ENCODE data around the gene SAMHD1. TPM values are rescaled to one million over a fixed set of nuclear protein-coding genes. Genes with fewer than 3 reads are reported as not detected.

SAMHD1 gene
- total and polyA plus RNA-seq, 4 donors: 85.0 to 165 (median 127) TPM

DNA sequence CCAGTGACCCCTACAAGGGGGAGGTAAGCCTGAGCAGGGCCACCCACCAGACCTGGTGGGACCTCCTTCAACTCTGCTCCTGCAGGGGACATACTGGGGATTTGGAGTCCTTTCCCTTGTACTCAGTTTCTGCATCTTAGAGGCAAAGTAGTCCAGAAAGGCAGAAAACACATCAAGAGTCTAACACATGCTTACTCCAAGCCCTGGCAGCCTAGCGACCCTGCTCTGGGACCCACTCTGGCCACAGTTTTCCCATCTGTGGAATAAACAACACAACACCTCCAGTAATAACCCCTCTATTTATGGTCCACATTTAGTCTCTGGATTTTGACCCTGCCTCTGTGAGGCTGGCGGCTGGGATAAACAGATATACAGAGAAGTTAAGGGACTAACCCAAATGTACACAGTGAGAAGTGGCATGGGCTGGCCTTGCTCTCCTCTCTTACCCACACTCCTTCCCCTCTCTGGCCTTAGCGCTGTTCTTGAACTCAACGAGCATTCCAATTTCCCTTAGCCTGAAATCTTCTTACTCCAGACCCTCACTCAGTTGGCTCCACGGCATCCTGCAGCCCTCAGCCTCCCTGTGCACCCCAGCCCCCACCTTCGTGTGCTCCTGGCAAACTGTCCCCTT, 91.7 kb downstream of the SAMHD1 start:
- Histone ChIP-seq H3K4me3 (ENCODE audit: low read length in 2 of 2) (no peak overlapping the region), H3K9me3 (ENCODE audit: control insufficient read depth, low read length) (no peaks in the 10 kb centered on the region), H3K27ac (ENCODE audit: low read depth in 1 of 2, low read length in 2 of 2) (no peak overlapping the region), H3K36me3 (ENCODE audit: control insufficient read depth in 1 of 2, insufficient read depth in 2 of 2, low read length in 1 of 2) (no peaks in the 10 kb centered on the region), H3K4me1 (ENCODE audit: control insufficient read depth in 1 of 2, insufficient read depth in 2 of 2, low read length in 2 of 2) (no peaks in the 10 kb centered on the region), H3K27me3 (ENCODE audit: control insufficient read depth in 1 of 2, insufficient read depth in 2 of 2, low read length in 1 of 2) (no peaks in the 10 kb centered on the region)
- no peak for ATAC-seq (ENCODE audit: low FRiP score)
- WGBS, 2 donors: 42 to 58% methylated on average over 6 of the region's 6 CpGs
- DNase-seq: no peak
- intact Hi-C loops (cut with DNase I): loop anchor here (5.0 to 10.0 kb wide), 4 partner anchors 33 to 395 kb away; no protein-coding TSS in a partner anchor

DNA sequence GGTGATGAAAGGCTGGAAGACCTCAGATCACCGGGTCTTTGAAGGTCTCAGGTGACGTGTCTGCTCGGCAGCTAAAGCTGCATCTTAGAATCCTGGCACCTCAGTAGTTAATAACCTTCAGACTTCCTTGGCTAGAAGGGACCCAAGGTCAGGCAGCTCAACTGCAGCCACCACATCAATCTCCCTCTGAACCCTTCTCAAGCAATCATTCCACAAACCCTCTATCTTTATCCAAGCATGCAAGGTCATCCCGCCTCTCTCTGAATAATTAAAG, 92.3 kb downstream of the SAMHD1 start:
- no peak overlapping the region for H3K4me3 ChIP-seq (ENCODE audit: low read length in 2 of 2)
- H3K4me1 ChIP-seq (ENCODE audit: control insufficient read depth in 1 of 2, insufficient read depth in 2 of 2, low read length in 2 of 2): no peaks in the 10 kb centered on the region
- intact Hi-C loops (cut with DNase I): no loop called here
- DNase-seq: no peak
- H3K27ac ChIP-seq (ENCODE audit: low read depth in 1 of 2, low read length in 2 of 2): no peak overlapping the region
- no peaks in the 10 kb centered on the region for H3K9me3 ChIP-seq (ENCODE audit: control insufficient read depth, low read length)
- WGBS, 2 donors: 86% methylated on average over 4 of the region's 4 CpGs
- ATAC-seq (ENCODE audit: low FRiP score): no peak
- H3K27me3 ChIP-seq (ENCODE audit: control insufficient read depth in 1 of 2, insufficient read depth in 2 of 2, low read length in 1 of 2): no peaks in the 10 kb centered on the region
- no peaks in the 10 kb centered on the region for H3K36me3 ChIP-seq (ENCODE audit: control insufficient read depth in 1 of 2, insufficient read depth in 2 of 2, low read length in 1 of 2)

DNA sequence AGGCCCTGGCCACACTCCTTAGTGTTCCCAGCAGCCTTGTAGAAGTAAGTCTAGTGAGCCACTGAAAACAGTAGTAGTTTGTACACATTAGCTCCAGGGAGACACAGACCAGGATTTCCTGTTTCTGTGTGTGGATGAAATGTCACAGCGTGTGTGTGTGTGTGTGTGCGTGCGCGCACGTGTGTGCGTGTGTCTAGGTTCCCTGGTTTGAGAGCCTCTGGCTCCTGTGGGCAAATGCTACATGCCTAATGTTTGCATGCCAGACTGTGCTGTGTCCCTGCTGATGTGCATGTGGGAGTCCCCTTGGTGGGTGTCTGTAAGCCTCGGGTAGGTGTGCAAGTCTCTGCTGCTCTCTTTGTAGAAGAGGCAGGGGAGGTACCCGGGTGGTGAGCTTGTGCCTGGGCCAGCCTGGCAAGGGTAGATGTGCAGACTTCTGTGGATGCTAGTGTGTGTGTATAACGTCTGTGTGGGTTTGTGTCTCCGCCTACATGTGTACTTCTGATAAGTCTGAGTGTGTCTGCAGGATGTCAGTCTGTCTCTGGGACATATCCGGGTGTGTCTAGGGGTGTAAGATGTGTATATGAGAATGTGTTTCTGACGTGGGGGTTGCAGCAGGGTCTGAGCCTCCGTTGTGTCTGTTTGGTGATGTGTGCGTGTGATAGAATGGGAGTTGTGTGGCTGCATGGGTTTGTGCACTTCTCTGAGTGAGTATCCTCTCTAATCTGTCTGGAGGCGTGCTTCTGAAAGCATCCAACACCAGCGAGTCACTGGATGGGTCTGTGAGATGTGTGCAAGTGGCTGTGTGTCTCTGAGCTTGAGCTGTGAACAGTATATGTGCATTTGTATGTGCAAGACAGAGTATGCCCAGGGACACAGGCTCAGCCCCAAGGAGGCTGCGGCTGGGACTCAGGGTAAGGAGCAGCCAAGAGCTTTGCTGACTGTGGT, 94.5 kb downstream of the SAMHD1 start:
- DNase-seq: peak in 1 of 2 donors; percentile 71
- Histone ChIP-seq H3K4me3 (ENCODE audit: low read length in 2 of 2) (no peak overlapping the region), H3K27me3 (ENCODE audit: control insufficient read depth in 1 of 2, insufficient read depth in 2 of 2, low read length in 1 of 2) (no peaks in the 10 kb centered on the region), H3K27ac (ENCODE audit: low read depth in 1 of 2, low read length in 2 of 2) (peak overlapping the region in 1 of 2 donors; percentile 68), H3K4me1 (ENCODE audit: control insufficient read depth in 1 of 2, insufficient read depth in 2 of 2, low read length in 2 of 2) (no peaks in the 10 kb centered on the region), H3K36me3 (ENCODE audit: control insufficient read depth in 1 of 2, insufficient read depth in 2 of 2, low read length in 1 of 2) (no peaks in the 10 kb centered on the region), H3K9me3 (ENCODE audit: control insufficient read depth, low read length) (no peaks in the 10 kb centered on the region)
- WGBS, 2 donors: 52 to 54% methylated on average over 17 of the region's 17 CpGs
- intact Hi-C loops (cut with DNase I): no loop called here
- no peak for ATAC-seq (ENCODE audit: low FRiP score)

DNA sequence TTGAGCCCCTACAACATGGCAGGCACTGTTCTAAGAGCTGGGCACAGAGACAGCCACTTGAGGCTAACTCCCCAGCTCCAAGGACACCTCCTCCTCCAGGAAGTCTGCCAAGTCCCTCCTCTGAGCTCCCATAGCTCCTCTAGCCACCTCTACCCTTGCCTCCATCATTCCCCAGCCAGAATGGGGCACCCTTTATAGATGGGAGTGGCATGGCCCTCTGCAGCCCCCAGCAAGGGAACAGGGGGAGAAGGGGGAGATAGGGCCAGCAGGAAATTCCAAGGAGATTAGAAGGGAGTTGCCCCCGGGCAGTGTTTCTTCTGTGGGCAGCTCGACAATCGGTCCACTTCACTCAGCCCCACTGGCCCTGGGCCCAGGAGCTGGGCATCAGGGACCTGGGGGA, 95.3 kb downstream of the SAMHD1 start:
- H3K4me1 ChIP-seq (ENCODE audit: control insufficient read depth in 1 of 2, insufficient read depth in 2 of 2, low read length in 2 of 2): no peaks in the 10 kb centered on the region

DNA sequence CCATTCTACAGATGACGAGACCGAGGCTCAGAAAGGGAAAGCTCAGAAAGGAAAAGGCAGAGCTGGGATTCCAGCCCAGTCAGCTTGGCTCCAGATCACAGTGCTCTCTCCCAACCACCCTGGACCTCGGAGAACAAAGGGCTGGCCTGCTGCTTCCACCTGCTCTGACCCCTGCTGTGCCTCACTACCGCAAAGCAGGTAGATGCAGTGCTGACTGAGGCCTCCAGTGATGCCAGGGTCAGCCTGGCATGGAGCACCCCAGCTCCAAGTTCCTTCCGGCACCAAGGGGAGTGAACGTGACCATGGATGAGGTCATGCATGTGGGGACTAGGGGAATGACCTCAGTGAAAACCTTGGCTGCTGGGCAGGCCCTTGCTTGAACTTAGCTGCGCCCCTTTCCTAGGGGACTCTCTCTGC, 96.3 kb downstream of the SAMHD1 start:
- peak; percentile 1 for ATAC-seq (ENCODE audit: low FRiP score)
- WGBS, 2 donors: 16 to 23% methylated on average over 7 of the region's 7 CpGs
- intact Hi-C loops (cut with DNase I): no loop called here

More for the DNA sequence above, 95.3 kb downstream of the SAMHD1 start:
- ATAC-seq (ENCODE audit: low FRiP score) (no peak), DNase-seq (peak in 1 of 2 donors; percentile 69)
- H3K27ac ChIP-seq (ENCODE audit: low read depth in 1 of 2, low read length in 2 of 2): peak overlapping the region in 1 of 2 donors; percentile 68
- H3K27me3 ChIP-seq (ENCODE audit: control insufficient read depth in 1 of 2, insufficient read depth in 2 of 2, low read length in 1 of 2): no peaks in the 10 kb centered on the region
- no peaks in the 10 kb centered on the region for H3K9me3 ChIP-seq (ENCODE audit: control insufficient read depth, low read length)
- H3K36me3 ChIP-seq (ENCODE audit: control insufficient read depth in 1 of 2, insufficient read depth in 2 of 2, low read length in 1 of 2): no peaks in the 10 kb centered on the region
- intact Hi-C loops (cut with DNase I): no loop called here
- 0 to 11% methylated on average over 3 of the region's 3 CpGs for WGBS, 2 donors
- no peak overlapping the region for H3K4me3 ChIP-seq (ENCODE audit: low read length in 2 of 2)

DNA sequence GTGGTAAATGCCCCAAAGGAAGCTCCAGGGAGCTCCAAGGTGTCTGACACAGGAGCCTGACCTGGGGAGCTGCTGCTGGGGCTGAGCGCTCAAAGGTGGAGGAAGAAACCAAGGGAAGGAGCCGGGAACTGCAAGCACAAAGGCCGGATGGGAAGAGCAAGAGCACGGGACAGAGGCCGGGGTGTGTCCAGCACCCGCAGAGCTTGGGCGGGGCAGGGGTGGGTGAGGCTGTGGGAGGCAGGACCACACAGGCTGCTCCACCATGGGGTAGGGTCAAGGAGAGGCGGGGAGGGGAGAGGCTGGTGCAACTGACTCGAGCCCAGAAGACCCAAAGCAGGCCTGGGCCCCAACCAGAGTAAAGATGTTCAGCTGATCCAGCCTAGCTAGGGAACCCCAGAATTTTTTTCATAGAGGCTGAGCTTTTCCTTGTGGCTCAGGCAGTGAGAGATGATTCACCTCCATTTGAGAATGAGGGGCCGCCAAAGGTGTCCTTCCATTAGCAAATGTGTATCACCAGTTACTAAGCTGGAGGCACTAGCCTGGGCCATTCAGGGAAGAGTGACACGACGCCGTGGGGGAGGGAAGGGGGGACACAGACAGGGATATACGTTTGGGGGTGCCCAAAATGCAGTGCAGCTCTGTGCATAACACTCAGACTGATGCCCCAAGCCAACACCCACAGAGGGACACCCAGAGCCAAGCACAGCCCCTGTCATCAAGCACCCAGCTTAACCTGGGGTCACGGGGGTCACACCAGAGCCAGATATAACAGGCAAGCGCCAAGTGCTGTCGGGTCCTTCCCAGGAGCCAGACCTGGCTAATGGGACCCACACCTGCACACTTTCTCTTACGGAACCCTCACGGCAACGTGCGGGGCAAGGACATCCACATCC, 96.9 kb downstream of the SAMHD1 start:
- H3K27me3 ChIP-seq (ENCODE audit: control insufficient read depth in 1 of 2, insufficient read depth in 2 of 2, low read length in 1 of 2): no peaks in the 10 kb centered on the region
- H3K4me3 ChIP-seq (ENCODE audit: low read length in 2 of 2): no peak overlapping the region
- no peaks in the 10 kb centered on the region for H3K36me3 ChIP-seq (ENCODE audit: control insufficient read depth in 1 of 2, insufficient read depth in 2 of 2, low read length in 1 of 2)
- no peaks in the 10 kb centered on the region for H3K4me1 ChIP-seq (ENCODE audit: control insufficient read depth in 1 of 2, insufficient read depth in 2 of 2, low read length in 2 of 2)
- 85 to 86% methylated on average over 21 of the region's 21 CpGs for WGBS, 2 donors
- intact Hi-C loops (cut with DNase I): no loop called here
- no peak for ATAC-seq (ENCODE audit: low FRiP score)
- no peak for DNase-seq
- no peaks in the 10 kb centered on the region for H3K9me3 ChIP-seq (ENCODE audit: control insufficient read depth, low read length)
- peak overlapping the region in 1 of 2 donors; percentile 68 for H3K27ac ChIP-seq (ENCODE audit: low read depth in 1 of 2, low read length in 2 of 2)

More for the DNA sequence above, 96.3 kb downstream of the SAMHD1 start:
- H3K9me3 ChIP-seq (ENCODE audit: control insufficient read depth, low read length): no peaks in the 10 kb centered on the region
- no peaks in the 10 kb centered on the region for H3K4me1 ChIP-seq (ENCODE audit: control insufficient read depth in 1 of 2, insufficient read depth in 2 of 2, low read length in 2 of 2)
- H3K27me3 ChIP-seq (ENCODE audit: control insufficient read depth in 1 of 2, insufficient read depth in 2 of 2, low read length in 1 of 2): no peaks in the 10 kb centered on the region
- peak in 1 of 2 donors; percentile 60 for DNase-seq
- no peak overlapping the region for H3K4me3 ChIP-seq (ENCODE audit: low read length in 2 of 2)
- no peaks in the 10 kb centered on the region for H3K36me3 ChIP-seq (ENCODE audit: control insufficient read depth in 1 of 2, insufficient read depth in 2 of 2, low read length in 1 of 2)
- H3K27ac ChIP-seq (ENCODE audit: low read depth in 1 of 2, low read length in 2 of 2): peak overlapping the region in 1 of 2 donors; percentile 68

DNA sequence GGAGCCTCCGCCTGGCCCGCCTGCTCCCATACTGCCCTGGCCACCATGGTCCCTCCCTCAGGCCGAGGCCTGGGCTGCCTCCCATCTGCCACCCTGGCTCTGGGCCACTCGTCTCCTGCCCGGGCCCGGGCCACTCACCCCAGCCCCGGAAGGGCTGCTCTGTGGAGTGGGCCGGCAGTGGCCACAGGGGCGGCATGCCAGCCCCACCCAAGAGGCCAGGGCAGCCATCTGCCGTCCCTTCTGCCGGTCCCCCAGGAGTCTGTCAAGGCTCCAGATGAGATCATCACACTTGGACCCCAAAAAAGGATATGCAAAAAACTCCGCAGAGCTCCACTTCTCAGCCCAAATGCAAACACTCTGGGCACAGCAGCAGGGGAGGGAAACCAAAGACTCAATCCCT, 99.3 kb downstream of the SAMHD1 start:
- no peaks in the 10 kb centered on the region for H3K9me3 ChIP-seq (ENCODE audit: control insufficient read depth, low read length)
- H3K27me3 ChIP-seq (ENCODE audit: control insufficient read depth in 1 of 2, insufficient read depth in 2 of 2, low read length in 1 of 2): no peaks in the 10 kb centered on the region
- DNase-seq (peak; percentile 78 to 88), ATAC-seq (ENCODE audit: low FRiP score) (peak; percentile 47)
- no peaks in the 10 kb centered on the region for H3K4me1 ChIP-seq (ENCODE audit: control insufficient read depth in 1 of 2, insufficient read depth in 2 of 2, low read length in 2 of 2)
- peak overlapping the region; percentile 77 to 81 for H3K27ac ChIP-seq (ENCODE audit: low read depth in 1 of 2, low read length in 2 of 2)
- no peak overlapping the region for H3K4me3 ChIP-seq (ENCODE audit: low read length in 2 of 2)
- intact Hi-C loops (cut with DNase I): no loop called here
- 1 to 8% methylated on average over 12 of the region's 12 CpGs for WGBS, 2 donors
- H3K36me3 ChIP-seq (ENCODE audit: control insufficient read depth in 1 of 2, insufficient read depth in 2 of 2, low read length in 1 of 2): no peaks in the 10 kb centered on the region

DNA sequence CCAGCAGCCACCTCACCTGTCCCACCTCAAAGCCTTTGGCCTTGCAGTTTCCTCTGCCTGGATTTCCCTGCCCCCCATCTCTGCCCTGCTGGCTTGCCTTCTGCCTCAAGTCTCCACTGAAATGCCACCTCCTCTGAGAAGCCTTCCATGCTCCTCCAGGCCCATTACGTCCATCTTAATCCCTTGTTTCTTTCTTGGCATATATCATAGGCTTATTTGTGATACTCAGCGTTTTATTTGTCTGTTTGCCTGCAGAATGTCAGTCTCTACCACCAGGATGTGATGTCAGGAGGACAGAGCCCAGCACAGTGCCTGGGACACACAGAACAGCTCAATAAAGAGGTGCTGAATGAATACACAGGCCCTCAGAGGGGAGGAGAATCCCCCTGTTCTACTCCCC, 100.0 kb downstream of the SAMHD1 start:
- Histone ChIP-seq H3K4me3 (ENCODE audit: low read length in 2 of 2) (no peak overlapping the region), H3K9me3 (ENCODE audit: control insufficient read depth, low read length) (no peaks in the 10 kb centered on the region), H3K36me3 (ENCODE audit: control insufficient read depth in 1 of 2, insufficient read depth in 2 of 2, low read length in 1 of 2) (no peaks in the 10 kb centered on the region), H3K4me1 (ENCODE audit: control insufficient read depth in 1 of 2, insufficient read depth in 2 of 2, low read length in 2 of 2) (no peaks in the 10 kb centered on the region), H3K27ac (ENCODE audit: low read depth in 1 of 2, low read length in 2 of 2) (peak overlapping the region; percentile 77 to 81), H3K27me3 (ENCODE audit: control insufficient read depth in 1 of 2, insufficient read depth in 2 of 2, low read length in 1 of 2) (no peaks in the 10 kb centered on the region)
- DNase-seq (no peak), ATAC-seq (ENCODE audit: low FRiP score) (no peak)
- WGBS, 2 donors: 49 to 64% methylated on average over 2 of the region's 2 CpGs
- intact Hi-C loops (cut with DNase I): no loop called here

Measured in aorta (tissue), 5 donors.